T-helper 9 cell (primary cell): ENCODE measurements around the gene IDH3G.

Experiments used
- DNase-seq: peaks from one replicate; pipeline ENCODE4 v3.0.0-alpha.2; 2020

Gene IDH3G

GRCh38 chrX:153814591-153815315 lies 20.6 kb upstream of the IDH3G start:
- no peak for DNase-seq

GRCh38 chrX:153813161-153813560 lies 19.0 kb upstream of the IDH3G start:
- DNase-seq = no peak

GRCh38 chrX:153812220-153812619 lies 18.0 kb upstream of the IDH3G start:
- no peak for DNase-seq

GRCh38 chrX:153807976-153808375 lies 13.8 kb upstream of the IDH3G start:
- no peak for DNase-seq

- no peak for DNase-seq
Measured at GRCh38 chrX:153806999-153807575, 12.9 kb upstream of the IDH3G start.

GRCh38 chrX:153805436-153805835 lies 11.3 kb upstream of the IDH3G start:
- DNase-seq = no peak

GRCh38 chrX:153804621-153805020 lies 10.4 kb upstream of the IDH3G start:
- no peak for DNase-seq

GRCh38 chrX:153804100-153804595 lies 10.0 kb upstream of the IDH3G start:
- DNase-seq = no peak

- DNase-seq = no peak
Measured at GRCh38 chrX:153803211-153804099, 9.3 kb upstream of the IDH3G start.

- no peak for DNase-seq
Measured at GRCh38 chrX:153802513-153803045, 8.4 kb upstream of the IDH3G start.

- DNase-seq = no peak
Measured at GRCh38 chrX:153801669-153802068, 7.5 kb upstream of the IDH3G start.

GRCh38 chrX:153800746-153801145 lies 6.6 kb upstream of the IDH3G start:
- no peak for DNase-seq

GRCh38 chrX:153800177-153800722 lies 6.1 kb upstream of the IDH3G start:
- no peak for DNase-seq

- DNase-seq = no peak
Measured at GRCh38 chrX:153799326-153799725, 5.2 kb upstream of the IDH3G start.

GRCh38 chrX:153797415-153798015 lies 3.3 kb upstream of the IDH3G start:
- no peak for DNase-seq

GRCh38 chrX:153794897-153795816 lies 982 bp upstream of the IDH3G start:
- no peak for DNase-seq

GRCh38 chrX:153793291-153793690 lies 884 bp downstream of the IDH3G start:
- no peak for DNase-seq

GRCh38 chrX:153792368-153792767 lies 1.8 kb downstream of the IDH3G start:
- DNase-seq = no peak

- DNase-seq = no peak
Measured at GRCh38 chrX:153791104-153791852, 2.9 kb downstream of the IDH3G start.

- no peak for DNase-seq
Measured at GRCh38 chrX:153789654-153790053, 4.5 kb downstream of the IDH3G start.

- DNase-seq = no peak
Measured at GRCh38 chrX:153786669-153787068, 7.5 kb downstream of the IDH3G start.
